Superior temporal gyrus (tissue), 1 donor: Measurements from ENCODE around the gene CUEDC1.

Source experiments
- DNase-seq: peaks from one replicate; pipeline ENCODE4 v3.0.0-alpha.2; 2016; ENCODE audit errors: extremely low spot score

The CUEDC1 gene, protein sequence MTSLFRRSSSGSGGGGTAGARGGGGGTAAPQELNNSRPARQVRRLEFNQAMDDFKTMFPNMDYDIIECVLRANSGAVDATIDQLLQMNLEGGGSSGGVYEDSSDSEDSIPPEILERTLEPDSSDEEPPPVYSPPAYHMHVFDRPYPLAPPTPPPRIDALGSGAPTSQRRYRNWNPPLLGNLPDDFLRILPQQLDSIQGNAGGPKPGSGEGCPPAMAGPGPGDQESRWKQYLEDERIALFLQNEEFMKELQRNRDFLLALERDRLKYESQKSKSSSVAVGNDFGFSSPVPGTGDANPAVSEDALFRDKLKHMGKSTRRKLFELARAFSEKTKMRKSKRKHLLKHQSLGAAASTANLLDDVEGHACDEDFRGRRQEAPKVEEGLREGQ

DNA sequence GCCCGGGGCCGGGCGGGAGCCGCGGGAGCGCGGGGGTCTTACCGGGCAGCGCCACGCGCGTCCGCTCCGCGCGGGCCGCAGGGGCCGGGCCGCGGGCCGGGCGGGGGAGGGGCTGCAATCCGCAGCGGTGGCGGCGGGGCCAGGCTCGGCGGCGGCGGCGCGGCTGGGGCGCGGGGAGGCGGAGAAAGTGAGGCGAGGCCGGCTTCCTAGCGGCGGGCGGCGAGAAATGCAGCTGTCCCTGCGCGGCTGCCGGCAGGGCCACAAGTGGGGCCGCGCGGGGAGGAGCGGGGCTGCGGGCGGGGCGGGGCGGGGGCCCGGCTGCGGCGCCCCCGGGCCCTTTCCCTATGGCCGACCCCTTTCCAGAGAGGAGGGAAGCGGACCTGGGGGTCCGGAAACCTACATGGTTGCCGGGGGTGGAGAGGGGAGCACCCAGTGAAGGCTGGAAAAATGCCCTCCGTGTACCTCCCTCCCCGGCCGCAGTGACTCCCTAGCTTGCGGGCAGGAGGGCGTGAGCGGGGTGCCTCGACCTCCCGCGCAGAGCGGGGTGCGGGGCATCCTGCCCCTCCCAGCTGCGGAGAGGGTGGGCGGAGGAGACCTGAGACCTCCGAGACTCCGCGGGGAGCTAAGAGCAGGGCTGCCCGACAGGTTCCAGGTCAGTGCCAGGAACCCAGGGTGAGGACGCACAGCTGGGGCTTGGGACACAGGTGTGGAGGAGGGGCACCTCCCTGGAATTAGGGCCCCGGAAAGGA, at the start of gene CUEDC1:
Gene CUEDC1 (minus strand): TSS at position 230 of the 749 bp plus-strand sequence. CDS start 69,848 bp downstream, outside the sequence.
- peak; percentile 74 for DNase-seq

DNA sequence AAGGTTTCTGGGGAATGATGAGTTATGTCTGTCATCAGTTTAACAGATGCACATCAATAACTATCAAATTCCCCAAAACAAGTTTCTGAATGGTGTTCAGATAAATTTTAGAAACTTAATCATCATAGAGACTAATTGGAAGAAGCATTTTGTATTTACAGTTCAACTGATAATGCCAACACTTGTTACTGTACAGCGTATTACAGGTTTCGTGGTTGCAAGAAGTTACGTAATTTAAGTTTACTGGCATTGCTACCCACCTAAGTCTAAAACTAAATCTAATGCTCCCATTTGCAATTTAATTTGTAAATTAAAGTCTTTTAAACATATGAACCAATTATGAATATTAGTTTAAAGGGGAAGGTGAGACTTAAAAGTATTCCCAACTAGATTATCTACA, 48.8 kb upstream of the CUEDC1 start:
- DNase-seq = peak; percentile 6

DNA sequence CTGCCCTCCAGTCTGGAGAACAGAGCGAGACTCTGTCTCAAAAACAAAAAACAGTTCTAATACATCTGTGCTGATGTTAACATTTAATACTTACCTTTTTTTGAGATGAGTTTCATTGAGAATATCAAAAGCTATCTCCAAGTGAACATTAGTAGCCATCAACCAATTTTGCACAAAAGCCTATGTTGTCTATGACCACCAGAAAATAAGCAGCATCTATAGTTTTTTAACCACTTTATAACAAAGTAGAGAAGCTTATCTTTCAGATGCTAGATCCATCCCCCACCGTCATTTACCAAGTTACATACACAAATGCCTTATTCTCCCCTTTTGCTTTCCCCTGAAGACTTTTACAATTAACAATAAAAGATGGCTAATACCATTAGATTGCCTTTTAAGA, 47.8 kb upstream of the CUEDC1 start:
- no peak for DNase-seq

DNA sequence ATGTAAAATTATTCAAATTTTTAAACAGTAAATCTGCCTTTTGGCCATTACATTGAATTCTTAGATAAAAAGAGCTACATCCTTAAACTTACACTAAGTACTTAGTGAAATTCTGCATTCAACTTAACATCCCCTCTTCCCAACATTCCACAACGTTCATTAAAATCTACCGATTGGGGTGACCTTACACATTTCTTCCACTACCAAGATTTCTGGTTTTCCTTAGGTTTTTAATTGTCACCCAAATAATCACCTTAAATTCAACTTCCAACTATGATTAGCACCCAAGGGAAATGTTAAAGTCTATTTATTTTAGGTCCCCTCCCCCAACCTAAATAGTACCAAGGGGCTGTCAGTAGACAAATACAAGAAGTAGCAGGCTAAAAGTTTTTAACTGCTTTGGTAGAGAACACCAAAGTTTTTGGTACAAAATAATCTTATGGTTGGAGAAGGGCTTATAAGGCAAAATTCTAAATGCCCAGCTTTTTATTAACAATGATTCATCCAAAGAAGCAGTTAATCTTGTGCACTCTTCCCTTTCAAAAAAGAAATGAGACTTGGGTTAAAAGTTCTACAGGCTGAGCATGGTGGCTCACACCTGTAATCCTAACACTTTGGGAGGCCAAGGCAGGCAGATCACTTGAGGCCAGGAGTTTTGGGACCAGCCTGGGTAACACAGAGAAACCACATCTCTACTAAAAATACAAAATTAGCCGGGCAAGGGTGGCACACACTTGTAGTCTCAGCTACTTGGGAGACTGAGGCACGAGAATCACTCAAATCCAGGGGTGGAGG, 47.1 kb upstream of the CUEDC1 start:
- DNase-seq = no peak

DNA sequence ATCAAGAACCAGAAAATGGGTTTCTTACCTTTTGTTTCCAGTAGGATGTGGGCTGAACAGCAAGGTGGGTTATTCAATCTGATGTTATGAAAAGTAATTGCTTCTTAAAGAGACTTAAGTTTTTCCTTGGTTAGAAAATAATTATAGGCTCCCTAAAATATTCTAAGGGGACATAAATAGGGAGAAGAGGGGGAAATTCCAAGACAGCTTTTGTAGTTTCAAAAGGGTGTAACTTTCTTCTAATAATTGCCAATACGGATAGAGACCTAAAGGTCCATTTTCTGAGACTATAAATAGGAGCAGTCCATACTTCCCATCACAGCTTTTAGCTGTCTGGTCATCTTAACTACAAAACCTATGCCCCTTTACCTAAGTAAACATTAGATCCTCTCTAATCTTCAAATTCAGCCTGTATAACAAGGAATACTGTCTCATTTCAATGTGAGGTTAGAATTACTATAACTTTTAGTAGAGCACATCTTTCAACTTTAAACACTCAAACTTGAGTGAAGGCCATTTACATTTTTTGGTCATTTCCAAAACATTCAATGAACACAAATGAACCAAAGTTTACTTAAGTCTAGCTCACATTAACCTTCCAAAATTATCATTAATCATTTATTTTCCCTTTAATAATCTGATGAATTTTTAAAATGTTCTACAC, 46.4 kb upstream of the CUEDC1 start:
- no peak for DNase-seq

DNA sequence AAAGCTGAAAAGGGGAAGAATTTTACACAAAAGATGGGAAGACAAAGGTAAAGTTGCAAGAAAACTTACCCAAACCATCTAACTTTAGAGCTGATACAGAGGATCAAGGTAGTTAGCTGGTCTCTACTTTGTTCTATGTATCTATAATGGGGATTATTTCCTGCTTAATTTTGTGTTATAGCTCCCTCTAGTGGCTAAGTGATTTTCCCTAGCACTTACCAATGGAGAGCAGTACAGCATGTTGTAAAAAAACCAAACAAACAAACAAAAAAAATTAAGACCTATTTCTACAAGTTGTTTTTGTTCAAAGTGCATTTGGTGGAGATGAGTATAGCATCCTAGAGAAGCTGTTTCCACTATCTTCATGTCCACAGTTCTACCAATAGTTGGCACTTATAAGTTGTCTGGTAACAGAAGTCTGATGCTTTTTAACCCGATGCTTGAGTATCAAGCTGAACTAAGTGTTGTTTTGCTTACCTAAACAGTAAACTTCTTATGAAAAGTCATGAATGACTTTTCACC, 44.3 kb upstream of the CUEDC1 start:
- DNase-seq = peak; percentile 96

- DNase-seq = peak; percentile 9
Measured at GRCh38 chr17:57999010-57999495, 43.8 kb upstream of the CUEDC1 start.

DNA sequence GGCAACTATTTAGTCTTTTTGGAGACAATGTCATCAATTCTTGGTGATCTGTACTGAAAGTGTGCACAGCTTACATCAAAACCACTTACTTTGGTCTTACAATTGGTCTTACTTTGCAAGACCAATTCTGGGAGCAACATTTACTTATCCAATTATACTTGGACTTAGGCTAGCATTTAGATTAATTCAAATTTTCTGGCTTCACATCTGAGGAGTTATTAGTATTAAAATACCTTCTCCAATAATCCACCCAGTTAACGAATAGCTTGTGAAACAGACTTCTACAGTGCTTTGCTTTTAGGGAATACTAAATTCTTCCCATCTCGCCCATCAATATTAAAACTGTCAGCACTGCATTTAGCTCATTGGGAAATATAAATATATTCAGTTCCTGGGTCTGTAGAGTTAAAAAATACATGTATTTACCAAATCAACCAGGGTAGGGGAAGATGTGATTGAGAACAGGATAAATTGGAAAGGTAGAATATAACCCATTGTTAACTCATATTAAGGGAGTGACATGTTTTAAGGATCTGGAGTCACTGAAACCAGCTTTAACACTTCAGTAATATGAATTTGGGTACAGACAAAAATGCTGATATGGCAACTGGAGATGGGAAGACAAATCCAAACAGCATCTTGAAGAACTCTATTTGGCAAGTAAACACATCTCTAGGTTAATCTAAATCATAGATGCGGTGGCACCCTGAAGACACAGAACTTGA, 42.0 kb upstream of the CUEDC1 start:
- DNase-seq = peak; percentile 10

DNA sequence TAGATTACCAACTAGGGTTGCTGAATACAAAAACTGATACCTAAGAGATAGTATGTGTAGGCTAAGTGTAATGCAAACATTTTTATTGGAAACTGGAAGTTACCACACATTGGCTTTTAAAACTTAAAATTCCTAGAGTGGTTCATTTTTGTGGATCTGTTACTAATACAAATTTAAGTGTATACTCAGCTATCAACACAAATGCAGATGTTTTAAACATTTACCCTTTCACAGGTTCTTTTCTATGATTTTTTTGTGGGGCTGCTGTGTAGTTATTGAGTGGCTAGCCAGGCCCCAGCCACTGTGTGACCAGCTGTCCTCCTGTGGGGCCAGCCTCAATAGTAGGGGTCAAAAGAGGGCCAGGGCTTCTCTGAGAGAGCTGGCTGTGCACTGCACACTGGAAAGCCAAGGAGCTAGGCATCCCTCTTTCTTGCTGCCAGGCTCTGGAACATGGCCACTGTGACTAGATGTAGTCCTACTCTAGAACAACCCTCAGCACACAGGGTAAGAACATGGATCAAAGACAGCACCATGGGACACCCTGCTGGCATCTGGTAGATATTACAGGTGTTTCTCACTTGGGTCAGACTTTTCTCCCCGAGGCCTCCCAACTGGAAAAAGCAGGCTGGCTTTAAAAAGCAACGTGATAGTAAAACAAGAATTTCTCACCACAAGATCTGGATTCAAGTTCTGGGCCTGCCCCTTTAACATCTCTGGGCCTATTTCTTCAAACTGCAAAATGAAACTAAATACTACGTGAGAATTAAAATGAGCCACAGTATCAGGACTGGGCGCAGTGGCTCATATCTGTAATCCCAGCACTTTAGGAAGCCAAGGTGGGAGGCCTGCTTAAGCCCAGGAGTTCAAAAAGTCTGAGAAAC, 40.1 kb upstream of the CUEDC1 start:
- peak; percentile 89 for DNase-seq

DNA sequence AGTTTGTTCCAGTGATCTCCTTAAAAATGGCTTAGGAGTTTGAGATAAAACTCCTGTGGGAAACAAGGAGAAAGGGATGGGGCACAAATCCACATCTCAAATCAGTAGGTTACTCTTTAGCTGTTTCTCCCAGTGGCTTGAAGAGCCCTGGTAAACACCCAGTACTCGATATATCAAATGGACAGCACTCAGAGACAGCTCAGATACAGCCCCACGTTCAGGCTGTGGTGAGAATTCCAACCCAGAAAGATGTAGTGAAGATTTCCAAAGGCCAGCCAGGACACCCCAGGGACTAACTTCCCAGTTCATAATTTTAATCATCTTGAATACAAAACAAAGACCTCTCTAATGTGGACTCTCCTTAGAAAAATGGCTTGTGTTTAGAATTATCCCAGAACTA, 39.2 kb upstream of the CUEDC1 start:
- peak; percentile 31 for DNase-seq

DNA sequence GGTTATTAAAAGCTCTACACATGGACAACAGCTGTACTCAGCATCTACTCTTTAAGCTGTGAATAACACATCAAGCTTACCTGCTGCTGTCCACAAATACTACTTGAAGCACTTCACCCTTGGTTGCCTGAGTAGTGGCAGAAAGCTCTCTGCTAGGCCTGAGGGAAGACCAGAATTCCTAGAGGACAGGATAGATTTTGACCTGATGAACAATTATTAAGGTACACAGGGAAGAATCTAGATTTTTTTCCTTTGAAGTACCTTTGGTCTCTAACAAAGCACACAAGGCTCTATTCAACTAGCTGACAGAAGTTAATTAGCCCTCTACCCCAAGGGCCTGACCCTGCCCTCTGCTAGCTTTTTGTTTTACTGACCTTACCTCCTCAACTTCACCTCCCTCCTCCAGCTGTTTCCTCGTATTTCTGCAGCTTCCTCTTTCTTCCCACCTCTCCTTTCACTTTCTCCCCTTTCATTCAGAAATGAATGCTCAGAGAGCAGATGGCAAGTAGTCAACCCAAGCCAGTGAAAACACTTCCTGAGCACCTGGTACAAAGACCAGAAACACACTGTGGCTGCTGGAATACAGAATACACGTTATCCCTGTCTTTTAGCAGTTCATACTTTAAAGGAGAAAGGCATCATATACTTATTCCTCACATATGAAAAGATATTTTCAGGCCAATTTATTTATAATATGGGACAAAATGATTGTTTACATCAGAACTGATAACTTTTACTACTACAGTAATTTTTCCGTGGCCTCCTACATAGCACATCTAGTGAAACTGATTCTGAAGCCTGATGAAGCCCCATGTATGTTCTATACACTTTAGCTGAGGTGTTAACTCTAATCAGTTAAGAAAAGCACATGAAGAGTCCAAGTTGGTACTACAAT, 38.5 kb upstream of the CUEDC1 start:
- no peak for DNase-seq

DNA sequence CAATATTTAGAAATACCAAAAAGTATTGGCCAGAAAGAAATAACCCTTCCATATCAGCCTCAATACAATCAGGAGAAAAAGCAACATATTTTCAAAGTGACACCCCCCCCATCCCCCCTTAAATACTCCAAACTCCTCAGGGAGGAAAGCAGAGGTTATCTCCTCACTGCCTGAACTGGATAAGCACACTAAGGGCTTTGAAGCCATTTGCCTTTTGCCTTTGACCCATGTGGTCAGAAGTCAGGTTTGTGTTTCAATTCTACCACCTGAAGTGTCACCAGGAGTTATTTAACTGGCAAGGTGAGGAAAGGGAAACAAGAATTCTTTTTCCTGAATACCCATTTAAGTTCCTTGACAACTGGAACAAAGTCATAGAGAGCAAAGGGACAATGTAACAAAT, 36.3 kb upstream of the CUEDC1 start:
- no peak for DNase-seq

DNA sequence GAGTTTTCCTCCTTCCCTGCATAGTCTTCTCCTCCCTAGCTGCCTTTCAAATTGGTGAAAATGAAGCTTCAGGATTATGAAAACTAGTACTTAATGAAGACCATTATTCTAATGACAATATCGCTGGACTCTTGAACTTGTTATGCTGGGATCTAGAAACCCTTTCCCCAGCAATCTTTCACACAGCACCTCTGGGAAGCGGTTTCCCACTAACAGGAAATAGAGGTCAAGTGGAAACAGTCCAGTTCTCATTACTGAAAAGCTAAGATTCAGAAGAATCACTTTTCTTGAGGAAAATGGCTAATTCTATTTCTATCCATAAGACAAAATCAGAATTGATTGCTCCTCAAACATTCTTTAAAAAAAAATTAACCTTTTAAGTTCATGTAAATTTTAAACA, 34.8 kb upstream of the CUEDC1 start:
- no peak for DNase-seq

DNA sequence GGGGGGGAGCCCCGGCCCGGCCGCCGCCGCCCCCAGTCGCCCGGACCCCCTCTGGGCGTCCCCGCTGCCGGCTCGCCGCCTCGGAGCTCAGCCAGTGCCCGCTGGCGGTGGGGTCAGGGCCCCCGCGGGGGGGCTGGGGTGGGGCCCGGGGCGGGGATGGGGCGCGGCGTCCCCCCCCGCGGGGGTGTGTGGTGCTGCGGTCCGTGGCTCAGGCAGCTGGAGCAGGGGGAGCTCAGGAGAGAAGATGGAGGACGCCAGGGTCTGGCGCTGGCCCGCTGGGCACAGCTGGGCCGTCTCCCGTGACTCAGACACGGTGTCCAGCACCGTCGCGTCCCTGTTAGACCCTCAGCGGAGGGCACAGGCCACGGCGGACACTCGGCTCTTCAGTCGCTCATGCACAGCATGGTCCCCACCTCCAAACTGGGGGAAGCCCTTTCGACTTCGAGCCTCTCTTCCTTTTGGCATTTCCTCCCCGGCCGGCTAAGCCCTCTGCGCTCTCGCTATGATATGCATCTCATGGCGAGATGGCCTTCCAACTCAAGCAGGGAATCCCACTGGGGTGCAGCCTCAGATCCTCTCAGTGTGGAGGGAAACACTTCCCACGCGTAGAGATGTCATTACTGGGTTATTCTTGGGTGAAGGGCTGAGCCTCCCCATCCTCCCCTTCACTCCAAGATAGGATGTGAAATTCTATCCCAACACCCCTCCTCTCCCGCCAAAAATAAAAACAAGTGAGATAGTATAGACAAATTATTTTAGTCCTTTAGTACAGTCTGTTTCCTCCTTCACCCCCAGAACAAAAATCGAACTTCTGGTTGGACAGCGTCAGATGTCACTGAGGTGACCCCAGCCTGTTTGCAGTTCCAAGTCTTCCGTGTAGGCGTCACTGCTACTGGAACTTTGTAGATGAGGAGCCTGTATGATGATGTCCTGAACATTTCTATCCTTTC, 33.4 kb upstream of the CUEDC1 start:
- DNase-seq = peak; percentile 68

DNA sequence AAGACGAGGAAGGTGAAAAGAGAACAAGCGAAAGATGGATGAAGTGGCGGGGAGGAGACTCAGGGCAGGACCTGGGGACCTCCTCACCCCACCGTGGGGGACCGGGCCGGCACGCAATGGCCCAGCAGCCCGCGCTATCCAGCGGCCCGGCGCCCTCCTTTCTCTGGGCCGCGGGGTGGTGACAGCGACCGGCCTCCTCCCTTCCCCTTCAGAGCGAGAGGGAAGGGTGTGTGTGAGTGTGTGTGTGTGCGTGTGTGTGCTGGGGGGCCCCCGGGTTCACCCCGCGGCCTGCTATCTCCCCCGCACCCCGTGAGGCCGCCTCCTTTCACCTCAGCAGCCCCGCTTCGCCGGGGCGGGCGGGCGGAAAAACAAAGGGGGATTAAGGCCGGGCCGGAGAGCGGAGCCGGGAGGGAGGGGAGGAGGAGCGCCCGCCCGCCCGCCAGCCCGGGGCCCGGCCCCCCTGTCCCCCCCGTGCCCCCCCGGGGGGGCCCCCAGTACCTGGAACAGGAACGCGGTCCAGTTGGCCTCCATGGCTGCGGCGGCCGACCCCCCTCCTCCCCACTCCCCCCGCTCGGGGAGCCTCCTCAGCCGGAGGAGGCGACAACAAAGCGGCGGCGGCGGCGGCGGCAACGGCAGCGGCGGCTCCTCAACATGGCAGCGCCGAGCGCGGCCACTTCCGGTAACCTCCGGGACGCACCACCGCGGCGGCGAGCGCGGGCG, 32.5 kb upstream of the CUEDC1 start, which contains the start of gene VEZF1:
Gene VEZF1 (minus strand): TSS at position 674 of the 720 bp plus-strand sequence. CDS start 143 bp downstream, at position 531.
- DNase-seq = peak; percentile 71

- peak; percentile 78 for DNase-seq
Measured at GRCh38 chr17:57986841-57987580, 31.8 kb upstream of the CUEDC1 start.
